ENCODE measurements around the gene MYOZ1. TPM values are rescaled to one million over a fixed set of nuclear protein-coding genes. Genes with fewer than 3 reads are reported as not detected.
"Not testable (repeated sequence)": the region's sequence is repeated elsewhere in the genome, so short reads cannot be mapped to it uniquely, and the experiment has no call there.

Gene MYOZ1
- total RNA-seq (not detected in 2 replicates), polyA plus RNA-seq (not detected in 2 replicates), polyA minus RNA-seq (not detected in 2 replicates)
- 17.5 TPM for total RNA-seq (2013)

- no peaks in the 10 kb centered on the region for H3K36me3 ChIP-seq (replicated peaks in 1 of 2; ENCODE audit: control extremely low read depth in 1 of 2, control insufficient read depth in 1 of 2, extremely low read depth in 1 of 2, insufficient read depth in 2 of 2, low read length in 1 of 2)
- no peak within 1 kb of the TSS for H3K4me3 ChIP-seq (ENCODE audit: control extremely low read depth in 1 of 5, extremely low read depth in 1 of 5, insufficient read depth in 1 of 5, low read depth in 2 of 5, low read length in 4 of 5)
- ChIA-PET CTCF (interaction anchor here (1.2 to 10.5 kb wide), 3 partner anchors 103 to 378 kb away, joined by 3 to 191 read pairs (median 3); no protein-coding TSS in a partner anchor), POLR2A (no interaction called here)
- Mint-ChIP-seq H3K27ac (no peak within 1 kb of the TSS), H3K4me3 (no peak within 1 kb of the TSS), H3K4me1 (peaks cover 9% of the 10 kb centered on the region), H3K27me3 (peaks cover 8% of the 10 kb centered on the region), H3K9me3 (ENCODE audit: insufficient read depth) (no peaks in the 10 kb centered on the region)
- DNase-seq (no peak), ATAC-seq (ENCODE audit: low read depth) (no peak)
- H3K4me1 ChIP-seq (ENCODE audit: control insufficient read depth in 2 of 2, insufficient read depth in 2 of 2, low read length in 2 of 2) = peaks cover 4 to 13% of the 10 kb centered on the region in 2 donors
- H4K20me1 ChIP-seq (ENCODE audit: control insufficient read depth, insufficient read depth, low read length, poor library complexity, severe bottlenecking) = no peaks in the 10 kb centered on the region
- no peak within 1 kb of the TSS for H3K4me2 ChIP-seq (replicated peaks; ENCODE audit: low read depth, low read length, poor library complexity, severe bottlenecking)
- H3K9me3 ChIP-seq (ENCODE audit: control extremely low read depth in 1 of 3, control insufficient read depth in 2 of 3, insufficient read depth in 1 of 3, low read length in 2 of 3) = no peaks in the 10 kb centered on the region
- no peak within 1 kb of the TSS for H3K27ac ChIP-seq (ENCODE audit: low read length in 2 of 2)
- H3K79me2 ChIP-seq (ENCODE audit: control insufficient read depth, insufficient read depth, low read length) = no peaks in the 10 kb centered on the region
- intact Hi-C loops (cut with micrococcal nuclease) = no loop called here
- no peak within 1 kb of the TSS for H3K9ac ChIP-seq (ENCODE audit: low read length)
- no peak for TF ChIP-seq CTCF (IDR thresholded peaks at IDR 0.05)
- no peak for TF ChIP-seq EZH2 (IDR thresholded peaks at IDR 0.05; ENCODE audit: borderline replicate concordance, insufficient read depth, low read depth, low read length, poor library complexity, severe bottlenecking)
- H3K27me3 ChIP-seq (replicated peaks in 1 of 4; ENCODE audit: control extremely low read depth in 1 of 4, control insufficient read depth in 3 of 4, insufficient read depth in 4 of 4, low read length in 3 of 4) = no peaks in the 10 kb centered on the region
- peak within 1 kb of the TSS; percentile 16 for H2AFZ ChIP-seq (ENCODE audit: insufficient read depth, low read depth, low read length, poor library complexity, severe bottlenecking)
- 93% methylated on average over 6 of the region's 9 CpGs for WGBS (ENCODE audit: insufficient coverage)
Measured at GRCh38 chr10:73641328-73642060, at the start of gene MYOZ1. TSS of gene MYOZ1 (minus strand) at chr10:73641474. CDS start at chr10:73640017, 1,457 bp downstream.

GRCh38 chr10:73690755-73691154, 49.5 kb upstream of the MYOZ1 start:
- intact Hi-C loops (cut with micrococcal nuclease); ATAC-seq (ENCODE audit: low read depth); H3K4me2 ChIP-seq (replicated peaks; ENCODE audit: low read depth, low read length, poor library complexity, severe bottlenecking); H3K27ac ChIP-seq (ENCODE audit: low read length in 2 of 2); H3K4me3 ChIP-seq (ENCODE audit: control extremely low read depth in 1 of 5, extremely low read depth in 1 of 5, insufficient read depth in 1 of 5, low read depth in 2 of 5, low read length in 4 of 5); H3K27me3 ChIP-seq (replicated peaks in 1 of 4; ENCODE audit: control extremely low read depth in 1 of 4, control insufficient read depth in 3 of 4, insufficient read depth in 4 of 4, low read length in 3 of 4); H3K4me1 ChIP-seq (ENCODE audit: control insufficient read depth in 2 of 2, insufficient read depth in 2 of 2, low read length in 2 of 2); H3K9ac ChIP-seq (ENCODE audit: low read length); H3K9me3 Mint-ChIP-seq (ENCODE audit: insufficient read depth); H2AFZ ChIP-seq (ENCODE audit: insufficient read depth, low read depth, low read length, poor library complexity, severe bottlenecking); POLR2A ChIA-PET; H3K27me3 Mint-ChIP-seq; H3K36me3 ChIP-seq (replicated peaks in 1 of 2; ENCODE audit: control extremely low read depth in 1 of 2, control insufficient read depth in 1 of 2, extremely low read depth in 1 of 2, insufficient read depth in 2 of 2, low read length in 1 of 2); H3K4me1 Mint-ChIP-seq; H3K9me3 ChIP-seq (ENCODE audit: control extremely low read depth in 1 of 3, control insufficient read depth in 2 of 3, insufficient read depth in 1 of 3, low read length in 2 of 3); H4K20me1 ChIP-seq (ENCODE audit: control insufficient read depth, insufficient read depth, low read length, poor library complexity, severe bottlenecking); H3K27ac Mint-ChIP-seq; CTCF ChIA-PET; H3K4me3 Mint-ChIP-seq; DNase-seq; H3K79me2 ChIP-seq (ENCODE audit: control insufficient read depth, insufficient read depth, low read length): not testable (repeated sequence)
- 100% methylated on average over 2 of the region's 6 CpGs for WGBS (ENCODE audit: insufficient coverage)

- 100% methylated on average over 4 of the region's 28 CpGs for WGBS (ENCODE audit: insufficient coverage)
- CTCF ChIA-PET; H3K79me2 ChIP-seq (ENCODE audit: control insufficient read depth, insufficient read depth, low read length); H3K36me3 ChIP-seq (replicated peaks in 1 of 2; ENCODE audit: control extremely low read depth in 1 of 2, control insufficient read depth in 1 of 2, extremely low read depth in 1 of 2, insufficient read depth in 2 of 2, low read length in 1 of 2); H3K27ac Mint-ChIP-seq; DNase-seq; intact Hi-C loops (cut with micrococcal nuclease); H4K20me1 ChIP-seq (ENCODE audit: control insufficient read depth, insufficient read depth, low read length, poor library complexity, severe bottlenecking); H3K4me1 ChIP-seq (ENCODE audit: control insufficient read depth in 2 of 2, insufficient read depth in 2 of 2, low read length in 2 of 2); H2AFZ ChIP-seq (ENCODE audit: insufficient read depth, low read depth, low read length, poor library complexity, severe bottlenecking); H3K27ac ChIP-seq (ENCODE audit: low read length in 2 of 2); H3K4me1 Mint-ChIP-seq; H3K27me3 Mint-ChIP-seq; H3K9me3 ChIP-seq (ENCODE audit: control extremely low read depth in 1 of 3, control insufficient read depth in 2 of 3, insufficient read depth in 1 of 3, low read length in 2 of 3); POLR2A ChIA-PET; H3K9me3 Mint-ChIP-seq (ENCODE audit: insufficient read depth); H3K4me3 Mint-ChIP-seq; ATAC-seq (ENCODE audit: low read depth); H3K4me3 ChIP-seq (ENCODE audit: control extremely low read depth in 1 of 5, extremely low read depth in 1 of 5, insufficient read depth in 1 of 5, low read depth in 2 of 5, low read length in 4 of 5); H3K27me3 ChIP-seq (replicated peaks in 1 of 4; ENCODE audit: control extremely low read depth in 1 of 4, control insufficient read depth in 3 of 4, insufficient read depth in 4 of 4, low read length in 3 of 4); H3K9ac ChIP-seq (ENCODE audit: low read length); H3K4me2 ChIP-seq (replicated peaks; ENCODE audit: low read depth, low read length, poor library complexity, severe bottlenecking): not testable (repeated sequence)
Measured at GRCh38 chr10:73689596-73689995, 48.3 kb upstream of the MYOZ1 start.

All from B cell (primary cell).